GM18951 (cell line): ENCODE measurements around the gene OR5C1.
"Not testable (repeated sequence)": the region's sequence is repeated elsewhere in the genome, so short reads cannot be mapped to it uniquely, and the experiment has no call there.

Experiments used
- POLR2A ChIP-seq: IDR thresholded peaks from 4 replicates; pipeline ENCODE4 v1.6.1; 2011; ENCODE audit warnings: mild to moderate bottlenecking; ENCODE audit not compliant: insufficient read length, insufficient read depth; ENCODE audit errors: extremely low read depth
- in situ Hi-C: fragments of 300-500 bp; cut with MboI; formaldehyde crosslinking; loops from one replicate; pipeline ENCODE4 v1.12.0; 2022; ENCODE audit warnings: low sequenced_read_pairs, mixed read lengths, inconsistent platforms; ENCODE audit not compliant: unreplicated experiment

The OR5C1 gene

GRCh38 chr9:122819791-122820489 lies 31.2 kb downstream of the OR5C1 start:
- no peak for TF ChIP-seq POLR2A
- in situ Hi-C loops = loop anchor here (25.0 kb wide), 1 partner anchor 708 kb away; no protein-coding TSS in a partner anchor

- in situ Hi-C loops = loop anchor here (25.0 kb wide), 1 partner anchor 708 kb away; no protein-coding TSS in a partner anchor
- no peak for TF ChIP-seq POLR2A
These were observed 31.7 kb downstream of the OR5C1 start for GRCh38 chr9:122820490-122820845.

- TF ChIP-seq POLR2A = no peak
- in situ Hi-C loops = loop anchor here (25.0 kb wide), 1 partner anchor 709 kb away; no protein-coding TSS in a partner anchor
These were observed 32.7 kb downstream of the OR5C1 start for GRCh38 chr9:122821278-122821943.

- no peak for TF ChIP-seq POLR2A
- in situ Hi-C loops = loop anchor here (25.0 kb wide), 1 partner anchor 710 kb away; no protein-coding TSS in a partner anchor
These were observed 33.3 kb downstream of the OR5C1 start for GRCh38 chr9:122822056-122822455.

GRCh38 chr9:122822938-122823337 lies 34.2 kb downstream of the OR5C1 start:
- in situ Hi-C loops = loop anchor here (25.0 kb wide), 1 partner anchor 711 kb away; no protein-coding TSS in a partner anchor
- no peak for TF ChIP-seq POLR2A

- no peak for TF ChIP-seq POLR2A
- in situ Hi-C loops = no loop called here
These were observed 39.0 kb downstream of the OR5C1 start for GRCh38 chr9:122827761-122828093.

- in situ Hi-C loops = not testable (repeated sequence)
These were observed 40.2 kb downstream of the OR5C1 start for GRCh38 chr9:122828965-122829284.

- in situ Hi-C loops = no loop called here
These were observed 43.5 kb downstream of the OR5C1 start for GRCh38 chr9:122832194-122832593.

GRCh38 chr9:122835313-122835731 lies 46.6 kb downstream of the OR5C1 start:
- TF ChIP-seq POLR2A = no peak
- in situ Hi-C loops = no loop called here

More at GRCh38 chr9:122832194-122832593, 43.5 kb downstream of the OR5C1 start:
- no peak for TF ChIP-seq POLR2A

GRCh38 chr9:122837266-122837850 lies 48.6 kb downstream of the OR5C1 start:
- no peak for TF ChIP-seq POLR2A
- in situ Hi-C loops = no loop called here

- in situ Hi-C loops = not testable (repeated sequence)
These were observed 49.7 kb downstream of the OR5C1 start for GRCh38 chr9:122838441-122838840.
